Activated CD4-positive, alpha-beta T cell treated with anti-CD3 and anti-CD28 coated beads, Interleukin-10, Interleukin-2, amounts not matched to agents 100 ng/mL and 50 ng/mL, durations not matched to agents 16 hours and 8 hours (primary cell): ENCODE data around the gene LILRB1.
A peak's percentile ranks its signal among the peaks of the same experiment; 100 is the strongest.
"Not testable (repeated sequence)": the region's sequence is repeated elsewhere in the genome, so short reads cannot be mapped to it uniquely, and the experiment has no call there.

ENCODE experiments used
- DNase-seq: peaks from one replicate; pipeline ENCODE4 v3.0.0-alpha.2; 2020

The LILRB1 gene

GRCh38 chr19:54667217-54667616 lies 36.9 kb downstream of the LILRB1 start:
- no peak for DNase-seq

DNA sequence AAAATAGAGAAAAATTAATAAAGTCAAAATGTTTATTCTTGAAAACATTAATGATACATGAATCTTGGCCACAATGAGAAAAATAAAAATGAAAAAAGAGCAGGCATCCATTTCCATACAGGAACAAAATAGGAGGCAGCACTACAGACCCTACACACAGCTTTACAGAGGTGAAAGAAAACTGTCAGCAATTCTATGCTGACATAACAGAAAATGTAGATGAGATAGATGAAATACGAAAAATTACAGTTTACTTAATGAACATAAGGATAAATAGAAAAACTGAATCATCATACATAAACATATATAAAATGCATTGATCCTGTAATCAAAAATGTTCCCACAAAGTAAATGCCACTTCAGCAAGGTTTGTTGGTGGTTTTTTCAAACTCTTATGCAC lies 38.1 kb downstream of the LILRB1 start:
- no peak for DNase-seq

DNA sequence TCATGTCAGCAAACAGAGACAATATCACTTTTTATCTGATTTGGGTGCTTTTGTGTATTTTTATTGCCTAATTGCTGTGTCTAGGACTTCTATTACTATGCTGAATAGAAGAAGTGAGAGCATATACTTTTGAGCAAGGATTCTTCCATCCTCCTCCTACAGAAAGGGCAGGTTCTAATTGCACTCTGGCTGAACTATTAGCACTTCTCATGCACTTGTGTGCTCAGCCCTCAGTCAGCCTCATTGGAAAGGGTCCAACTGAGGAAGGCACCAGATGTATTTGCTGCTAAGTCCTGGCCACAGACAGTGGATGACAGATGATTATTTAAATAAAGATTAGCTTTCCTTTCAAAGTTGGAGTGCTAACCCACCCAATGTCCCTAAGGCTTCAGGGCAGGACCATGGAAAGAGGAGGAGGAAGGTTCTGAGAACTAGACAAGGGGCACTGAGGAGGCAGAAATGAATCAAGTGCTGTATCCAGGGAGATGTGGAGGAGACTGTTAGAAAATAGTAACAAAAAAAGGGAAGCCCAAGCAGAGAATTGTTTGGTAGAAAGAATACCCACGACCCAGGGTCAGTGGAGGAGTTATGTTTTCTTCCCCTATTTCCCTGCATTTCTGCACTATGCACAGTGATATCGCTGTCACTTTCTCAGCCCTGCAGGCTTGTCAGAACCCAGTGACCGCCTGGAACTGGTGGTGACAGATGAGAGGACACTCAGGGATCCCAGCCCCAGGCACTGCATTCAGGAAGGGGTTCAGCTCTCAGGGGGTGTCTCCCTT lies 40.5 kb downstream of the LILRB1 start:
- DNase-seq = no peak

GRCh38 chr19:54673222-54673621 lies 42.9 kb downstream of the LILRB1 start:
- no peak for DNase-seq

DNA sequence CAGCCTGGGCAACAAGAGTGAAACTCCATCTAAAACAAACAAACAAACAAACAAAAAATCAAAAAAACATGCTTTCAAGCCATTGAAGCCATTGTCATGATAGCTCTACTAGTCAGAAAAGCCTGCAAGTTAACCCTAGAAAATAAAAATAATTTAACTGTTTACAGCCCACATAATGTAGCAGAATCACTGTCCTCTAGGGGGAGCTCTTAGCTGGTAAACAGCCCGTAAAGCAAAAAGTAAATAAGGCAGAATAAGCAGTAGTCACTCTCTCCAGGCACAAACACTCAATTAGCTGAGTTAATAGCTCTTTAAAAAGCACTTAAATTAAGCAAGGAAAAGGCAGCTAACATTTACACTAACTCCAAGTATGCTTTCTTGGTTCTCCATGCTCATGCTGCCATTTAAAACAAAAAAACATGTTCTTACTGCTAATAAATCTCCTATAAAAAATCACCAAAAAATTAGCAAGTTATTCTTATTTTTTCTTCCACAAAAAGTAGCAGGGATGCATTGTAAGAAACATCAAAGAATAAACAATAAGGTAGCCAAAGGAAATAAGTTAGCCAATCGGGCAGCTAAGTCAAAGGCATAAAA lies 43.8 kb downstream of the LILRB1 start:
- peak; percentile 59 for DNase-seq

GRCh38 chr19:54676210-54676834 lies 46.0 kb downstream of the LILRB1 start:
- peak; percentile 53 for DNase-seq

DNA sequence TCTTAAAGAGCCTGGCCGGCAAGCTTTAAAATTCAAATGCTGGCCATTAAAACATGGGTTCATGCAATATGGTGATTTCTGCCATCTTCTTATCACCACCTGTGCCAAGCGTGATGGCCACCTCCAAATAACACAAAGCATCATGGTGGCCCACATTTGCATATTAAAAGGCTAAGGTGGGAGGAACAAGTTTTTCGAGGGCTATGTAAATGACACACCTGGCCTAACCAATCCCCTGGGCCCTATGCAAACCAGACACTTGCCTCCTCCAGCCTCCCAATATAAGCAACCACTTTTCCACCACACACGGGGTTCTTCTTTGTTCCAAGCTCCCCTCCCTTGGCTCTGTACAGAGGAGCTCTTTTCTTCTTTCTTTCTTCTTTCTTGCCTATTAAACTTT lies 46.9 kb downstream of the LILRB1 start:
- DNase-seq = no peak

DNA sequence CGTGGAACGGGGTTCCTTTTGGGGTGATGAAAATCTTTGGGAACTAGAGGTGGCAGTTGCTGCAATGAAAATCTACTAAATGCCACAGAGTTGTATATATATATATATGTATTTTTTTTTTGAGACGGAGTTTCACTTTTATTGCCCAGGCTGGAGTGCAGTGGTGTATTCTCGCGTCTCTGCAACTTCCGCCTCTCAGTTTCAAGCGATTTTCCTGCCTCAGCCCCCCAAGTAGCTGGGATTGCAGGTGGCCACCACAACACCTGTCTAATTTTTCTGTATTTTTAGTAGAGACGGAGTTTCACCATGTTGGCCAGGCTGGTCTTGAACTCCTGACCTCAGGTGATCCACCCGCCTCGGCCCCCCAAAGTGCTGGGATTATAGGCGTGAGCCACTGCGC lies 51.3 kb downstream of the LILRB1 start:
- not testable (repeated sequence) for DNase-seq

GRCh38 chr19:54682306-54682856 lies 52.1 kb downstream of the LILRB1 start:
- DNase-seq = no peak

- no peak for DNase-seq
These were observed 54.2 kb downstream of the LILRB1 start for GRCh38 chr19:54684527-54684926.
